SK-N-SH treated with all-trans-retinoic acid at 6 μM for 48 hours (cell line): Measurements from ENCODE around the gene ADAM10.

Source experiments
- ATAC-seq: fragments of 200-7000 bp; cut with Tn5 transposase; 3 replicates; pipeline ENCODE4 v1.9.1; 2020; ENCODE audit warnings: mild to moderate bottlenecking, moderate library complexity
- ARNTL ChIP-seq: fragments of 450-650 bp; formaldehyde crosslinking; IDR thresholded peaks from 2 replicates; pipeline ENCODE4 v1.5.0; 2020; ENCODE audit warnings: low read depth, mild to moderate bottlenecking, moderate library complexity, borderline replicate concordance
- BACH2 ChIP-seq: fragments of 250-450 bp; sonication (Bioruptor Pico); IDR thresholded peaks from 2 replicates; pipeline ENCODE4 v1.9.0; 2021; ENCODE audit warnings: mild to moderate bottlenecking, borderline replicate concordance
- CREB5 ChIP-seq: fragments of 250-450 bp; sonication (Bioruptor Pico); IDR thresholded peaks from 2 replicates; pipeline ENCODE4 v1.5.1; 2020; ENCODE audit warnings: low read depth, mild to moderate bottlenecking, moderate library complexity
- CSDC2 ChIP-seq: fragments of 250-450 bp; sonication (Bioruptor Pico); IDR thresholded peaks from 2 replicates; pipeline ENCODE4 v1.5.0; 2020; ENCODE audit warnings: mild to moderate bottlenecking, moderate library complexity
- CSRNP3 ChIP-seq: fragments of 250-450 bp; sonication (Bioruptor Pico); IDR thresholded peaks from 2 replicates; pipeline ENCODE4 v1.5.1; 2021; ENCODE audit warnings: mild to moderate bottlenecking, moderate library complexity
- ESRRG ChIP-seq: fragments of 250-450 bp; sonication (Bioruptor Pico); IDR thresholded peaks from 2 replicates; pipeline ENCODE4 v1.6.1; 2021; ENCODE audit warnings: mild to moderate bottlenecking
- GLIS3 ChIP-seq: fragments of 250-450 bp; sonication (Bioruptor Pico); IDR thresholded peaks from 2 replicates; pipeline ENCODE4 v1.5.0; 2020; ENCODE audit warnings: mild to moderate bottlenecking, moderate library complexity
- ISL1 ChIP-seq: fragments of 250-450 bp; sonication (Bioruptor Pico); IDR thresholded peaks from 2 replicates; pipeline ENCODE4 v2.1.2; 2022; ENCODE audit warnings: mild to moderate bottlenecking, moderate library complexity
- OSR1 ChIP-seq: fragments of 250-450 bp; sonication (Bioruptor Pico); IDR thresholded peaks from 2 replicates; pipeline ENCODE4 v1.8.0; 2022; ENCODE audit warnings: moderate library complexity, mild to moderate bottlenecking, inconsistent platforms
- PATZ1 ChIP-seq: fragments of 250-450 bp; sonication (Bioruptor Pico); IDR thresholded peaks from 2 replicates; pipeline ENCODE4 v1.8.0; 2020; ENCODE audit warnings: mild to moderate bottlenecking, moderate library complexity, borderline replicate concordance
- POU6F1 ChIP-seq: fragments of 250-450 bp; sonication (Bioruptor Pico); IDR thresholded peaks from 2 replicates; pipeline ENCODE4 v1.8.0; 2021; ENCODE audit warnings: low read depth, mild to moderate bottlenecking, moderate library complexity, borderline replicate concordance
- PPARA ChIP-seq: fragments of 250-450 bp; sonication (Bioruptor Pico); IDR thresholded peaks from 2 replicates; pipeline ENCODE4 v1.5.0; 2020; ENCODE audit warnings: mild to moderate bottlenecking, borderline replicate concordance
- RARB ChIP-seq: fragments of 250-450 bp; sonication (Bioruptor Pico); IDR thresholded peaks from 2 replicates; pipeline ENCODE4 v1.8.0; 2021; ENCODE audit warnings: mild to moderate bottlenecking, moderate library complexity
- SNAI2 ChIP-seq: fragments of 250-450 bp; sonication (Bioruptor Pico); IDR thresholded peaks from 2 replicates; pipeline ENCODE4 v1.5.0; 2020; ENCODE audit warnings: mild to moderate bottlenecking, moderate library complexity
- TCF4 ChIP-seq: fragments of 250-450 bp; sonication (Bioruptor Pico); IDR thresholded peaks from 2 replicates; pipeline ENCODE4 v1.8.0; 2021; ENCODE audit warnings: mild to moderate bottlenecking, moderate library complexity, borderline replicate concordance
- TOX ChIP-seq: fragments of 250-450 bp; sonication (Bioruptor Pico); IDR thresholded peaks from 2 replicates; pipeline ENCODE4 v1.8.0; 2021; ENCODE audit warnings: mild to moderate bottlenecking, moderate library complexity, borderline replicate concordance
- TSHZ2 ChIP-seq: fragments of 250-450 bp; sonication (Bioruptor Pico); IDR thresholded peaks from 2 replicates; pipeline ENCODE4 v1.5.0; 2020; ENCODE audit warnings: mild to moderate bottlenecking, moderate library complexity
- ZC3H10 ChIP-seq: fragments of 250-450 bp; sonication (Bioruptor Pico); IDR thresholded peaks from 2 replicates; pipeline ENCODE4 v1.5.1; 2021; ENCODE audit warnings: mild to moderate bottlenecking, moderate library complexity
- ZFP3 ChIP-seq: fragments of 250-450 bp; sonication (Bioruptor Pico); IDR thresholded peaks from 2 replicates; pipeline ENCODE4 v1.5.0; 2020; ENCODE audit warnings: mild to moderate bottlenecking, moderate library complexity
- ZFP30 ChIP-seq: fragments of 450-650 bp; formaldehyde crosslinking; IDR thresholded peaks from 2 replicates; pipeline ENCODE4 v1.5.0; 2022; ENCODE audit warnings: mild to moderate bottlenecking, moderate library complexity
- ZNF565 ChIP-seq: fragments of 450-650 bp; formaldehyde crosslinking; conservative IDR thresholded peaks from 2 replicates; pipeline ENCODE4 v1.5.0; 2020; ENCODE audit warnings: low read depth, mild to moderate bottlenecking, moderate library complexity
- ZNF70 ChIP-seq: fragments of 450-650 bp; formaldehyde crosslinking; IDR thresholded peaks from 2 replicates; pipeline ENCODE4 v1.5.0; 2020; ENCODE audit warnings: mild to moderate bottlenecking, moderate library complexity
- ZNF8 ChIP-seq: fragments of 450-650 bp; formaldehyde crosslinking; IDR thresholded peaks from 2 replicates; pipeline ENCODE4 v1.5.0; 2020; ENCODE audit warnings: mild to moderate bottlenecking, moderate library complexity

The ADAM10 gene

GRCh38 chr15:58701376-58701775, 48.1 kb downstream of the ADAM10 start:
- no peak for TF ChIP-seq CSDC2
- TF ChIP-seq ARNTL (CRISPR knock-in tag): no peak
- no peak for TF ChIP-seq TSHZ2 (CRISPR knock-in tag)
- no peak for TF ChIP-seq SNAI2 (CRISPR knock-in tag)
- no peak for TF ChIP-seq POU6F1 (CRISPR knock-in tag)
- no peak for TF ChIP-seq CSRNP3
- TF ChIP-seq ISL1 (CRISPR knock-in tag): no peak
- no peak for TF ChIP-seq BACH2 (CRISPR knock-in tag)
- TF ChIP-seq GLIS3 (CRISPR knock-in tag): no peak
- no peak for TF ChIP-seq TOX (CRISPR knock-in tag)
- no peak for TF ChIP-seq ZNF8 (CRISPR knock-in tag)
- no peak for TF ChIP-seq ZNF565 (CRISPR knock-in tag)
- TF ChIP-seq TCF4: no peak
- no peak for TF ChIP-seq CREB5 (CRISPR knock-in tag)
- TF ChIP-seq RARB (CRISPR knock-in tag): no peak
- TF ChIP-seq OSR1 (CRISPR knock-in tag): no peak
- TF ChIP-seq ZC3H10: no peak
- TF ChIP-seq ZFP30 (CRISPR knock-in tag): no peak
- no peak for TF ChIP-seq ZNF70 (CRISPR knock-in tag)
- TF ChIP-seq PATZ1 (CRISPR knock-in tag): no peak
- ATAC-seq: no peak

GRCh38 chr15:58699769-58700168, 49.7 kb downstream of the ADAM10 start:
- no peak for ATAC-seq
- no peak for TF ChIP-seq ZNF8 (CRISPR knock-in tag)
- TF ChIP-seq ZNF565 (CRISPR knock-in tag): no peak
- TF ChIP-seq ARNTL (CRISPR knock-in tag): no peak
- no peak for TF ChIP-seq ZFP30 (CRISPR knock-in tag)
- no peak for TF ChIP-seq ZC3H10
- TF ChIP-seq TSHZ2 (CRISPR knock-in tag): no peak
- no peak for TF ChIP-seq OSR1 (CRISPR knock-in tag)
- TF ChIP-seq ZFP3 (CRISPR knock-in tag): no peak
- no peak for TF ChIP-seq TOX (CRISPR knock-in tag)
- TF ChIP-seq POU6F1 (CRISPR knock-in tag): no peak
- TF ChIP-seq PPARA: no peak
- TF ChIP-seq CREB5 (CRISPR knock-in tag): no peak
- TF ChIP-seq ISL1 (CRISPR knock-in tag): no peak
- TF ChIP-seq ZNF70 (CRISPR knock-in tag): no peak
- TF ChIP-seq TCF4: no peak
- TF ChIP-seq CSDC2: no peak
- TF ChIP-seq GLIS3 (CRISPR knock-in tag): no peak
- no peak for TF ChIP-seq ESRRG (CRISPR knock-in tag)
